ENCODE data around the gene CLPTM1. TPM values are rescaled to one million over a fixed set of nuclear protein-coding genes. Genes with fewer than 3 reads are reported as not detected.

Gene CLPTM1
- total and polyA plus RNA-seq, 9 of the 15 experiments (the other 6 are each of a cell fraction or from before 2014, with no cell fraction given), result 0.37 to 96.0 (median 27.5) TPM

- no peak for TF ChIP-seq PRMT5 (CRISPR knock-in tag; IDR thresholded peaks at IDR 0.05)
- no peak for TF ChIP-seq NR2F6 (CRISPR knock-in tag; IDR thresholded peaks at IDR 0.05)
- no peak for TF ChIP-seq BMI1 (IDR thresholded peaks at IDR 0.05; ENCODE audit: low read length)
- no peak for TF ChIP-seq ADNP (tag; IDR thresholded peaks at IDR 0.05)
- no peak for TF ChIP-seq TAF15 (IDR thresholded peaks at IDR 0.05; ENCODE audit: low read depth, low read length)
- no peak for TF ChIP-seq POLR2AphosphoS2 (IDR thresholded peaks at IDR 0.05; ENCODE audit: low read length)
- TF ChIP-seq POLR2A (conservative IDR thresholded peaks at IDR 0.05), result 0 out of 2 replicates have a peak, but pooled peaks have one; percentile 37
- TF ChIP-seq ZNF77 (CRISPR knock-in tag; IDR thresholded peaks at IDR 0.05), result no peak
- no peak for TF ChIP-seq DDX20 (tag; IDR thresholded peaks at IDR 0.05; ENCODE audit: low read depth)
- peak; percentile 62 for TF ChIP-seq LEF1 (IDR thresholded peaks at IDR 0.05)
- TF ChIP-seq SREBF1 (IDR thresholded peaks at IDR 0.05; ENCODE audit: borderline replicate concordance, low read depth, low read length), result no peak
- no peak for TF ChIP-seq NUFIP1 (IDR thresholded peaks at IDR 0.05; ENCODE audit: partially characterized antibody)
- TF ChIP-seq CHCHD3 (CRISPR knock-in tag; IDR thresholded peaks at IDR 0.05), result no peak
- TF ChIP-seq ATF6 (CRISPR knock-in tag; IDR thresholded peaks at IDR 0.05), result 0 out of 2 replicates have a peak, but pooled peaks have one; percentile 80
- TF ChIP-seq ZEB2 (IDR thresholded peaks at IDR 0.05), result 0 out of 2 replicates have a peak, but pooled peaks have one; percentile 43
- no peak for TF ChIP-seq ZNF444 (CRISPR knock-in tag; IDR thresholded peaks at IDR 0.05)
- TF ChIP-seq ELK1 (CRISPR knock-in tag; IDR thresholded peaks at IDR 0.05), result no peak
- TF ChIP-seq NRF1 (conservative IDR thresholded peaks at IDR 0.05 in 1 of 2, IDR thresholded peaks at IDR 0.05 in 1 of 2), result peak; percentile 56 to 62; a peak in 3 of 4 replicates
- TF ChIP-seq COPS2 (conservative IDR thresholded peaks at IDR 0.05), result no peak
- 0 out of 2 replicates have a peak, but pooled peaks have one; percentile 24 for TF ChIP-seq HDGF (IDR thresholded peaks at IDR 0.05)
- no peak for TF ChIP-seq KLF10 (CRISPR knock-in tag; IDR thresholded peaks at IDR 0.05)
- no peak for TF ChIP-seq ZBTB1 (CRISPR knock-in tag; IDR thresholded peaks at IDR 0.05; ENCODE audit: borderline replicate concordance, low read depth)
- TF ChIP-seq HNRNPLL (IDR thresholded peaks at IDR 0.05; ENCODE audit: low read depth, low read length, poor library complexity, severe bottlenecking), result no peak
- TF ChIP-seq VEZF1 (CRISPR knock-in tag; IDR thresholded peaks at IDR 0.05), result peak; percentile 63; the same call in 1 of the 2 replicates
- TF ChIP-seq SMARCA4 (IDR thresholded peaks at IDR 0.05), result peak; percentile 71
- no peak for TF ChIP-seq ZSCAN32 (CRISPR knock-in tag; IDR thresholded peaks at IDR 0.05)
- no peak for TF ChIP-seq NR3C1 (CRISPR knock-in tag; IDR thresholded peaks at IDR 0.05)
- TF ChIP-seq SRF (CRISPR knock-in tag; IDR thresholded peaks at IDR 0.05), result peak in 1 of 2 experiments; percentile 28; a peak in 1 of 4 replicates
- 0 out of 2 replicates have a peak, but pooled peaks have one; percentile 70 for TF ChIP-seq ZNF584 (CRISPR knock-in tag; IDR thresholded peaks at IDR 0.05; ENCODE audit: low read depth)
These were observed 11.4 kb upstream of the CLPTM1 start (continued) for GRCh38 chr19:44943801-44944249.

Measured in K562 (cell line).